Fibroblast of skin of left biceps (primary cell): Measurements from ENCODE around the gene SLC25A12.
"Not testable (repeated sequence)": the region's sequence is repeated elsewhere in the genome, so short reads cannot be mapped to it uniquely, and the experiment has no call there.

Source experiments
- DNase-seq, 2 experiments: peaks; one replicate each; pipeline ENCODE4 v3.0.0-alpha.2; 2013; ENCODE audit warnings: low read depth in 2 of 2

SLC25A12 gene

DNA sequence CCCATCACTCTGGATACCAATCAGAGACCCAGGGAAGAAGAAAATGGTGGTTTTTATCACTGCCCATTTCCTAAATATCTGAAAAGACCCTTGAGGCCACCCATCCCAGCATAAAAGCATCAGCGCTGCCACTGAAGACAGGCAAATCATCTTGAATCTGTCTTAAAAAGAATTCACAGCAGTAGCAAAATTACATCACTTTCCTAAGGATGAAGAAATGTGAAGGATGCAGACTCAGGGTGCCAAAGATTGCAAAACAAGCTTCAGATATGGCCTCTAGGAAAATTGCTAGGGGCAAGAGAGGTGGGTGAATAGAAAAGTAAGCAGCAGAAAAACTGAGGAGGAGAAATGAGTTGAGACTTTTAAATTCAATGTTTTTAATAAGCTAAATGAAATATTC, 70.0 kb downstream of the SLC25A12 start:
- DNase-seq = peak in 1 of 2 experiments; percentile 23

DNA sequence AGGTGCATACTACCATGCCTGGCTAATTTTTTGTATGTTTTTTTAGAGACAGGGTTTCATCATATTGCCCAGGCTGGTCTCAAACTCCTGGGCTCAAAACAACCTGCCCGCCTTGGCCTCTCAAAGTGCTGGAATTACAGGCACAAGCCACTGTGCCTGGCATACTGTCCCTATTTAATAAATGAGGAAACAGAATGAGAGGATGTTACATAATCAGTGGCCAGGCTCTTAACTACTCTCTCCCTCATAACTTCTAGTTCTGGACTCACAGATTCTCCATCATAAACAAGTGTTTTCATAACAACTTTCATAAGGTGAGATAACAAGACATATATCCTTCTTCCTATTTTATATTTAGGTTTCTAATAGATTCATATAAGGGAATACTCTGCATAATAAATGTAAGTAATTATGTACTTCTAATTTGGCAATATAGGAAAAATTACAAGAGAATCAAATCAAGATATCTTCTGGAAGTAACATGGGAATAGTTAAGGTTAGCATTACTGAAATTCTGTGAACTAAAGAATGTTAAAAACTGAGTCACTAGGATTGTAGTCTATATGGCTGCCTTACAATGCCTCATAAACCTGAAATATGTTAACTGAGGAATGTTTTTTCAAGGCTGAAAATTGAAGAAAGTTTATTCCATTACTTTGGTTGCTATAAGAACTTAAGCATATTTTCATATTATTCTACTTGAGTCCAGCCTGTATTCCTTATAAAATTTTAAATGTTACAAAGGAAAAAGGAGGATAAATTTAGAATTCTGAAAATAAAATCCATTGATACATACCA, 71.3 kb downstream of the SLC25A12 start:
- DNase-seq = no peak

GRCh38 chr2:171819453-171819852, 74.6 kb downstream of the SLC25A12 start:
- DNase-seq = no peak

DNA sequence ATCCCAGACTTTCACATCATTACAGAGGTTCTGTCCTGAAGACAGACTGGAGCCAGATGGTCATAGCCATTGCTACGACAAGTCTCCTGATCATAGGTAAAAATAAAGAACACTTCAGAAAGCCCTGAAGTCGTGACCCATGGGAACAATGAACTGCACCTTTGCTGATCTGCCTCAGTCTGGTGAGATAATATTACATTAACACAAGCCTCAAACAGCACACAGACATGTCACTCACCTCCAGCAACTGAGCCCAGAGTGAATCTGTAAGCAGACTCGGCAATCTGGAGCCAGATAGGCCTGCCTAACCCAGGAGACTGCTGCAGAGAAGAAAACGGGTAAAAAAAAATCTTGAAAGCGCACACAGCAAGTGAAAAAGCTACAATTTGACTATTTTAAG, 79.2 kb downstream of the SLC25A12 start:
- no peak for DNase-seq

DNA sequence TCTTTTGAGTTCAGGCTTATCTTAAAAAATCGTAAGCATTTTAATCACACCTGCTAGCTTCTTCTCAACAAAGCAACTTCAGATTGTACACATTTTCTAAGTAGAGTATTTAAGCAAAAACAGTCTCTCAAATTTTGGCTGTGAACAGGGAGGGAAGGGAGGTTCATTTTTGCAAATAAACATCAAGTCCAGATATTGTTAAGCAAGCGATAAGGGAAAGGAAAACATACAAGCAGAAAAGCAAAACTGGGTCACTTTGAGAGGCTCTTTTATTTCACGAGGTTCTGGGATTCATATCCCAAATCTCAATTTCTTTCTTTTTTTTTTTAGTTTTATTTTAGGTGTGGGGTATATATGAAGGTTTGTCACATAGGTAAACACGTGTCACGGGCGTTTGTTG, 79.9 kb downstream of the SLC25A12 start:
- no peak for DNase-seq

- no peak for DNase-seq
These were observed 80.3 kb downstream of the SLC25A12 start for GRCh38 chr2:171813729-171814128.

DNA sequence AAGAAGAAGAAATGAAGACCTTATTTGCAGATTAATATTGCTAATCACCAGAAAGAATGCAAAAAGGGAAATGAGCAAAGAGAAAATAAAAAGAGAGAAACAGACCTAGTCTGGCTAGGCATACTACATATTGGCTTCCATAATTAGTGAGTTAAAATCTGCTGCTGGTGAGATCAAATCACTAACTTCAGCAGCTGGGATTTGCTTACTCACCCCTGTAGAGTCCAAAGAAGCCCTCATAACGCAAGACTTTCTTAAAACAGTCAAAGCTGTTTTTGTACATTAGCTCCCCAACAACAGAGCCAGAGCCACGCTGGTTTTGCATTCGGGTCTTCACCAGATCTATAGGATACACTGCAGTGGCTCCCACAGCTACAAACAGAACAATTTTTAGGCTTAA, 80.9 kb downstream of the SLC25A12 start:
- DNase-seq = no peak

- DNase-seq = no peak
These were observed 82.8 kb downstream of the SLC25A12 start for GRCh38 chr2:171811245-171811628.

DNA sequence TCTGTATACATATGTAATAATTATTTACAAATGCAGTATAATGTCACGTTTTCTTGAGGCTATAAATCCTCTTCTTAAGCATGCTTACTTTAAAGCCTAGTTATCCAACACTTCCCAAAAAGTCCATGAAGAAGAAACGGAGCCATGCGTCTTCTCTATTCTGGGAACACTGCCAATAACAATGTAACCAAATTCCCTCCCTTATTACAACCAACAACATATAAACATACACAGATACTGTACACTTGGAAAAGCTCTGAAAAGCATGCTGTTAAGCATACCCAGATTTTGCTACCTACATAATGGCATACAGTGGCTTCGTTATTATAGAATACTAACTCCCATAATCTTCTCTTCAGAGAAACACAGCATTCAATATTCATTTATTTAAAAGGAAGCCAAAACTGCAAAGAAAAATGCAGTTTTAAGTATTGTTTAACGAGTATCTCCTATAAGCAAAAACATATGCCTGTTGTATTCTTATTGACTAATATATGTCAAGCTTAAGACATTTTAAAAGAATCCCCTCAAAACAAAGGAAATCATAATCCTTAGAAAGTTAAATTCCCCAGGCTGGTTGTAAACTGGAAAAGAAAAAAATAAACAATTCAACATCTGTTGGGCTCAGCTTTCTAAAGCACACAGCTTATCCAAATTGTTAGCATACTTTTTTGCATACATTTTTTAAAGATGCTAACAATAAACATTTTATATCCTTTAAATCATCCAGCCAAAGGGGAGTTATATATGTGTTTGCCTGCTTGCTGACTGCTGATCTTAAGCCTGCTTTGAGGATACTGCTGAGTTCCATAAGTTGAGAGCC, 83.4 kb downstream of the SLC25A12 start:
- no peak for DNase-seq

GRCh38 chr2:171808885-171809284, 85.2 kb downstream of the SLC25A12 start:
- not testable (repeated sequence) for DNase-seq

GRCh38 chr2:171807831-171808393, 86.1 kb downstream of the SLC25A12 start:
- DNase-seq = no peak

DNA sequence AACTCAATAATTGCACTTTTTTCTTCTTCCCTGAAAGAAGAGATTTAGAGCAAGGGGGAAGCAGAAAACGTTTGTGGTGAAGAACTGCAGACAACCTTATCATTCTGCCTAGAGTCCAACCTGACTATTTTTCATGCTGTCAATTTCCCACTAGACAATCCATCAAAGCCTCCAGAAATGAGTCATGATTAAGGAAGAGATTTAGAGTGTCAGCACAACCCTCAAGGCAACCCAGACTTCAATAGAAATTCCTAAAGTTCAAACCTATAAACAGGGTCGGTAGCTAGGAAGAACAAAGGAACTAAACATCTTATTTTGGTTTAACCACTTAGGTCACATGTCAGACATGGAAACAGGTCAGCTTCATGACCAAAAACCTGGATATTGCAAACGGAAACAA, 86.9 kb downstream of the SLC25A12 start:
- no peak for DNase-seq

GRCh38 chr2:171804456-171804855, 89.6 kb downstream of the SLC25A12 start:
- DNase-seq = no peak

GRCh38 chr2:171803757-171804156, 90.3 kb downstream of the SLC25A12 start:
- no peak for DNase-seq

GRCh38 chr2:171800639-171801038, 93.4 kb downstream of the SLC25A12 start:
- DNase-seq = no peak

- DNase-seq = no peak
These were observed 95.8 kb downstream of the SLC25A12 start for GRCh38 chr2:171798156-171798820.

- no peak for DNase-seq
These were observed 99.1 kb downstream of the SLC25A12 start for GRCh38 chr2:171794918-171795317.

- no peak for DNase-seq
These were observed 100.1 kb downstream of the SLC25A12 start for GRCh38 chr2:171793691-171794678.

DNA sequence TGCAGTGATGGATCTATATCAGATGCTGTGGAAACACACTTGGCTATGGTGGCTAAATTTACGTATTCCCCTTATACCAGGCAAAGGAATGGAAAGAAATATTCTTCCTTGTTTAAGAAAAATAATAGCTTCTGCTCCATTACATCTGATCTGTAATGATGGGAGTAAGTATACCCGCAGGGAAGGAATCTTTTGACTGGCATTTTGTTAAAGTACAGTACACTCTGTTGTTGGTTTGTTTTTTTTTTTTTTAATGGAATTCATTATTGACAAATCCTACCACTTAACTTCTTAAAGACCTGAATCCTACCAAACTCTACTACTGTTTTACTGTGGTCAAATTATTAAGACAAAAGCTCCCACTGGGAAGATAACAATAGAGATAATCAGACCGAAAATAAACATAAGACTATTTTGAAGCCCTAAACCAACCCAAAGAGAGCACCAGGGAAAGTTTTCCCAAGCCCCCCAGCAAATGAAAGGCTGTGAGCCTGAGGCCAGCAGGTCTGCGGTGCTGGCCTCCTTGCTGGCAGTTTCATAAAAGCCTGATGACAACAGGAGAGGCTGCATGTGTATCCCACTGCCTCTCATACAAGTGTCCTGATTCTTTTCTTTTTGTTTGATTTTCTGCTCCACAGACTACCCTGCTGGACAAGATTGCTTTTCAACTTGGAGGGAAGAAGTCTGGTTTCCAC, 101.0 kb downstream of the SLC25A12 start:
- DNase-seq = no peak

DNA sequence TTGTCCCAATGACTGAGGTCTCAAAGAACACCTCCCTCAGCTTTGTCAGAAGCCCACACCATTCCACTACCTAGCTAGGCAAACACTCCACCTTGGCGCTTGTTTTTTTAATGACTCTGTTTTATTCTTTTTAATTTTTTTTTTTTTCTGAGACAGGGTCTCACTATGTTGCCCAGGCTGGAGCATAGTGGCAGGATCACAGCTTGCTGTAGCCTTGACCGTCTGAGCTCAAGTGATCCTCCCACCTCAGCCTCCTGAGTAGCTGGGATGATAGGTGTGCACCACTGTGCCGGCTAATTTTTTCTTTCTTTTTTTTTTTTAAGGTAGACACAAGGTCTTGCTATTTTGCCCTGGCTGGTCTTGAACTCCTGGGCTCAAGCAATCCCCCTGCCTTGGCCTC, 101.9 kb downstream of the SLC25A12 start:
- DNase-seq = no peak
